Peyer's patch (tissue), 4 donors: ENCODE measurements around the gene FHOD3.

Source experiments
- CTCF ChIP-seq, 6 experiments: fragments of 450-650 bp in 4 of 6; fragments of 200-600 bp in 2 of 6; sonication (generic) in 1 of 6; IDR thresholded peaks; one replicate each; pipeline ENCODE4 v1.5.1; 2017 to 2019; ENCODE audit warnings: antibody characterized with exemption in 6 of 6, mild to moderate bottlenecking in 3 of 6, moderate library complexity in 1 of 6
- POLR2A ChIP-seq, 2 donors: fragments of 450-650 bp; IDR thresholded peaks; one replicate each; pipeline ENCODE4 v1.5.1; 2017; ENCODE audit warnings: antibody characterized with exemption in 2 of 2, mild to moderate bottlenecking in 2 of 2, moderate library complexity in 2 of 2

DNA sequence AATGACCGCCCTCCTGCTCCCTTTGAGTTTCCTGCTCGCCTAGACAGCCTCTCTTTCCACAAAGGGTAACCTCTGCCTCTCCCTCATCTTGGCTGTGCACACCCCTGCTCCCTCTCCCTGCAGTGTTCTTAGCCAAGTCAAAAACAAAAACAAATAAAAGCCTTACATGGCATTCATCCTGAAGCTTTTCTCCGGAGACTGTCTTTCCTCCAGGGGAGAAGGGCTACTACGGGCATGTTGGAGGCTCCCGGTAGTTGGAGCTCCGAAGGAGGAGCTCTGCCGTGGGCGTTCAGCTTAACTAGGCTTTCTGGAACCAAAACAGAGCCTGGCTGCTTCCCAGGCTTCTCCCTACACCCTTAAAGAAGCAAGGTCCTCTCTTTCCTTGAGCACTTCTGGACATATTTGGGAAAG lies 427.1 kb downstream of the FHOD3 start:
- no peak for TF ChIP-seq CTCF (IDR thresholded peaks at IDR 0.05)
- TF ChIP-seq POLR2A (IDR thresholded peaks at IDR 0.05): no peak
